ENCODE measurements around the gene SLC1A2. TPM values are rescaled to one million over a fixed set of nuclear protein-coding genes. Genes with fewer than 3 reads are reported as not detected.

Gene SLC1A2
- polyA plus RNA-seq, 1 experiment, result 0.60 TPM

- H3K27me3 ChIP-seq (ENCODE audit: control insufficient read depth, insufficient read depth, low read length), result no peaks in the 10 kb centered on the region
- ChIA-PET CTCF (no interaction called here), POLR2A (no interaction called here)
- no peak for TF ChIP-seq CTCF (IDR thresholded peaks at IDR 0.05; ENCODE audit: insufficient read depth, low read depth, low read length)
- no peak for DNase-seq (ENCODE audit: low read depth)
- peaks cover 12% of the 10 kb centered on the region for H3K36me3 ChIP-seq (ENCODE audit: control insufficient read depth, insufficient read depth, low read length)
- H3K4me3 ChIP-seq (ENCODE audit: low read depth, low read length), result no peak overlapping the region
Observed at GRCh38 chr11:35215945-35216344, 203.4 kb downstream of the SLC1A2 start.

GRCh38 chr11:35214792-35215193 is 204.6 kb downstream of the SLC1A2 start:
- ChIA-PET POLR2A (no interaction called here), CTCF (no interaction called here)
- DNase-seq (ENCODE audit: low read depth), result peak; percentile 80
- no peaks in the 10 kb centered on the region for H3K27me3 ChIP-seq (ENCODE audit: control insufficient read depth, insufficient read depth, low read length)
- H3K36me3 ChIP-seq (ENCODE audit: control insufficient read depth, insufficient read depth, low read length), result peaks cover 8% of the 10 kb centered on the region
- no peak for TF ChIP-seq CTCF (IDR thresholded peaks at IDR 0.05; ENCODE audit: insufficient read depth, low read depth, low read length)
- no peak overlapping the region for H3K4me3 ChIP-seq (ENCODE audit: low read depth, low read length)

GRCh38 chr11:35214226-35214770 is 205.1 kb downstream of the SLC1A2 start:
- Histone ChIP-seq H3K27me3 (ENCODE audit: control insufficient read depth, insufficient read depth, low read length) (no peaks in the 10 kb centered on the region), H3K36me3 (ENCODE audit: control insufficient read depth, insufficient read depth, low read length) (peaks cover 7% of the 10 kb centered on the region), H3K4me3 (ENCODE audit: low read depth, low read length) (no peak overlapping the region)
- DNase-seq (ENCODE audit: low read depth), result no peak
- TF ChIP-seq CTCF (IDR thresholded peaks at IDR 0.05; ENCODE audit: insufficient read depth, low read depth, low read length), result no peak
- POLR2A ChIA-PET, result no interaction called here
- CTCF ChIA-PET, result no interaction called here

- TF ChIP-seq CTCF (IDR thresholded peaks at IDR 0.05; ENCODE audit: insufficient read depth, low read depth, low read length), result no peak
- H3K36me3 ChIP-seq (ENCODE audit: control insufficient read depth, insufficient read depth, low read length), result peaks cover 7% of the 10 kb centered on the region
- DNase-seq (ENCODE audit: low read depth), result no peak
- H3K27me3 ChIP-seq (ENCODE audit: control insufficient read depth, insufficient read depth, low read length), result no peaks in the 10 kb centered on the region
- CTCF ChIA-PET, result no interaction called here
- POLR2A ChIA-PET, result no interaction called here
- no peak overlapping the region for H3K4me3 ChIP-seq (ENCODE audit: low read depth, low read length)
Observed at GRCh38 chr11:35211952-35212351, 207.4 kb downstream of the SLC1A2 start.

GRCh38 chr11:35210876-35211546 is 208.3 kb downstream of the SLC1A2 start:
- H3K36me3 ChIP-seq (ENCODE audit: control insufficient read depth, insufficient read depth, low read length), result peaks cover 5% of the 10 kb centered on the region
- no peak for DNase-seq (ENCODE audit: low read depth)
- ChIA-PET CTCF (no interaction called here), POLR2A (no interaction called here)
- no peaks in the 10 kb centered on the region for H3K27me3 ChIP-seq (ENCODE audit: control insufficient read depth, insufficient read depth, low read length)
- no peak for TF ChIP-seq CTCF (IDR thresholded peaks at IDR 0.05; ENCODE audit: insufficient read depth, low read depth, low read length)
- no peak overlapping the region for H3K4me3 ChIP-seq (ENCODE audit: low read depth, low read length)
